DND-41 (cell line): Measurements from ENCODE around the gene SFMBT2.

Source experiments
- ATAC-seq: fragments of 200-7000 bp; cut with Tn5 transposase; 3 replicates; pipeline ENCODE4 v1.9.1; 2021; ENCODE audit warnings: low read depth; ENCODE audit not compliant: insufficient read depth
- DNase-seq: peaks from one replicate; pipeline ENCODE4 v3.0.0-alpha.2; 2020
- H2AFZ ChIP-seq: 2 replicates; pipeline ENCODE4 v1.6.0; 2012; ENCODE audit warnings: low read depth, low read length
- H3K27ac ChIP-seq: 2 replicates; pipeline ENCODE4 v1.5.1; 2012; ENCODE audit warnings: low read length, inconsistent platforms
- H3K27me3 ChIP-seq: fragments of 200-600 bp; sonication (generic); 2 replicates; pipeline ENCODE4 v1.6.0; 2012; ENCODE audit warnings: low read length, mild to moderate bottlenecking, inconsistent platforms; ENCODE audit not compliant: insufficient read depth, poor library complexity
- H3K36me3 ChIP-seq: 2 replicates; pipeline ENCODE4 v1.5.1; 2012; ENCODE audit warnings: low read length, inconsistent platforms; ENCODE audit not compliant: insufficient read depth
- H3K4me1 ChIP-seq: 2 replicates; pipeline ENCODE4 v1.5.1; 2012; ENCODE audit warnings: mild to moderate bottlenecking, low read length; ENCODE audit not compliant: insufficient read depth
- H3K4me2 ChIP-seq: 2 replicates; pipeline ENCODE4 v1.6.0; 2012; ENCODE audit warnings: mild to moderate bottlenecking, moderate library complexity, low read length, inconsistent platforms; ENCODE audit not compliant: insufficient read depth
- H3K4me3 ChIP-seq, 2 experiments: fragments of 200-600 bp in 1 of 2; shearing (Covaris generic) in 1 of 2; 2 replicates each; pipeline ENCODE4 v1.5.1; 2012 to 2016; ENCODE audit warnings: inconsistent platforms in 2 of 2, low read length in 2 of 2, mild to moderate bottlenecking in 2 of 2, low read depth in 1 of 2, moderate library complexity in 1 of 2
- H3K79me2 ChIP-seq: 2 replicates; pipeline ENCODE4 v1.6.0; 2012; ENCODE audit warnings: low read length, inconsistent platforms; ENCODE audit not compliant: insufficient read depth
- H3K9ac ChIP-seq: 2 replicates; pipeline ENCODE4 v1.6.0; 2012; ENCODE audit warnings: low read depth, mild to moderate bottlenecking, inconsistent platforms, low read length, moderate library complexity
- H3K9me3 ChIP-seq: 2 replicates; pipeline ENCODE4 v1.5.1; 2012; ENCODE audit warnings: low read length, moderate library complexity, mild to moderate bottlenecking, inconsistent platforms; ENCODE audit not compliant: insufficient read depth, severe bottlenecking
- H4K20me1 ChIP-seq: 2 replicates; pipeline ENCODE4 v1.6.0; 2012; ENCODE audit warnings: low read length; ENCODE audit not compliant: insufficient read depth
- EZH2 ChIP-seq: IDR thresholded peaks from 3 replicates; pipeline ENCODE4 v1.6.1; 2012; ENCODE audit warnings: borderline replicate concordance, low read depth, mild to moderate bottlenecking, moderate library complexity, low read length, inconsistent platforms; ENCODE audit not compliant: severe bottlenecking
- TF ChIP-seq, protein P1 (sequence below): IDR thresholded peaks from 2 replicates; pipeline ENCODE4 v1.5.1; 2012; ENCODE audit warnings: borderline replicate concordance, low read length, moderate library complexity, mild to moderate bottlenecking; ENCODE audit not compliant: poor library complexity, severe bottlenecking; ENCODE audit errors: extremely low read depth

The SFMBT2 gene

DNA sequence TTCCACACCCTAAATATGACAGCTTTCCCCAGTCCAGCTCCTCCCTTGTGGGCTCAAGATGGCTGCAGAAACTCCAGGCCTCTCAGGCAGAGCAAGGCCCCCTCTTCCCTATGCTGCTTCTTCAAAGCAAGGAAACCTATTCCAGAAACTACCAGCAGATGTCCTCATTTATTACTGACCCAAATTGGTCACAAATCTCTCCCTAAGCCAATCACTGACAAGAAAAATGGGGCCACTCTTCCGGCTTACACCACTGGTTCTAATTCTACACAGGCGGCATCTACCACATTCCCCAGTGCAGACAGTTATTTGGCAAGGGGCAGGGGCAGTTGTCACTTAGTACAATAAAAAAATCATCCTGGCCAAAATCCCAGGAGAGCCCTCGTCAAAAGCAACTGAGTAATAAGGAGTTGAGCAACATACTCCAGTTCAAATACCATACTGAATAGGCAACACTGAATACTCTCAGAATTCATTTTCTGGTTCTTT lies 150.4 kb downstream of the SFMBT2 start:
- ATAC-seq (peak; percentile 32), DNase-seq (peak; percentile 26)
- Histone ChIP-seq H3K9ac (no peak overlapping the region), H2AFZ (no peak overlapping the region), H3K9me3 (no peaks in the 10 kb centered on the region), H3K4me1 (peaks cover 53% of the 10 kb centered on the region), H4K20me1 (peaks cover 32% of the 10 kb centered on the region), H3K4me2 (no peak overlapping the region), H3K27ac (peak overlapping the region; percentile 66; the same call in 1 of the 2 replicates), H3K27me3 (no peaks in the 10 kb centered on the region), H3K4me3 (no peak overlapping the region), H3K79me2 (peaks cover 71% of the 10 kb centered on the region), H3K36me3 (peaks cover 64% of the 10 kb centered on the region)
- TF ChIP-seq EZH2: no peak
- TF ChIP-seq, protein P1, sequence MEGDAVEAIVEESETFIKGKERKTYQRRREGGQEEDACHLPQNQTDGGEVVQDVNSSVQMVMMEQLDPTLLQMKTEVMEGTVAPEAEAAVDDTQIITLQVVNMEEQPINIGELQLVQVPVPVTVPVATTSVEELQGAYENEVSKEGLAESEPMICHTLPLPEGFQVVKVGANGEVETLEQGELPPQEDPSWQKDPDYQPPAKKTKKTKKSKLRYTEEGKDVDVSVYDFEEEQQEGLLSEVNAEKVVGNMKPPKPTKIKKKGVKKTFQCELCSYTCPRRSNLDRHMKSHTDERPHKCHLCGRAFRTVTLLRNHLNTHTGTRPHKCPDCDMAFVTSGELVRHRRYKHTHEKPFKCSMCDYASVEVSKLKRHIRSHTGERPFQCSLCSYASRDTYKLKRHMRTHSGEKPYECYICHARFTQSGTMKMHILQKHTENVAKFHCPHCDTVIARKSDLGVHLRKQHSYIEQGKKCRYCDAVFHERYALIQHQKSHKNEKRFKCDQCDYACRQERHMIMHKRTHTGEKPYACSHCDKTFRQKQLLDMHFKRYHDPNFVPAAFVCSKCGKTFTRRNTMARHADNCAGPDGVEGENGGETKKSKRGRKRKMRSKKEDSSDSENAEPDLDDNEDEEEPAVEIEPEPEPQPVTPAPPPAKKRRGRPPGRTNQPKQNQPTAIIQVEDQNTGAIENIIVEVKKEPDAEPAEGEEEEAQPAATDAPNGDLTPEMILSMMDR: peak; percentile 75

DNA sequence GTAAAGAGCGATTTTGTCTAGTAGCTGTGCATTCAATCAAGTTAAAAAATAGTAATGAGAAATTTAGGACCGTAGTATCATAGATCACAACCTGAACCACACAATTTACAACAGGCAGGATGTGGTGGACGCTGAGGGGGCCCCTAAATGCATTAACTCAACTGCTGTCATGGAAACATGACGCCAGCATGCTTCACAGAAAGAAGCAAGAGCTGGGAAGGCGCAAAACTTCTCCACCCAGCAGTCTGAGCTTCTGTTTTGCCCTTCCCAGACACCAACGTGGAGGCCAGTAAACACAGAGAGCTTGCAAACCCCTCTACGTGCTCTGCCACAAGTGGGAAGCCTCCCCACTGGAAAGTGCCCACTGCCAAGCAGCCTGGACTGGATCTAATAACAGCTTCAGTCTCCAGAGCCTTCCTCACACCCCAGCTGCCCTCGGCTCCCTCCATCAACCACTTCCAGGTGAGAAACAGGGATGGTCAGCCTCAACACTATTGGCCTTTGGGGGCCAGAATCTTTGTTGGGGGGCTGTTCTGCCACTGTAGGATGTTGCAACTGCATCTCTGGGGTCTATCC lies 151.8 kb downstream of the SFMBT2 start:
- TF ChIP-seq EZH2: no peak
- TF ChIP-seq, protein P1: no peak
- Histone ChIP-seq H3K36me3 (peaks cover 70% of the 10 kb centered on the region), H3K79me2 (peaks cover 73% of the 10 kb centered on the region), H3K27ac (peak overlapping the region; percentile 66), H2AFZ (no peak overlapping the region), H3K4me2 (peak overlapping the region; percentile 28), H3K9me3 (no peaks in the 10 kb centered on the region), H3K4me1 (peaks cover 53% of the 10 kb centered on the region), H3K27me3 (no peaks in the 10 kb centered on the region), H4K20me1 (peaks cover 31% of the 10 kb centered on the region), H3K9ac (no peak overlapping the region), H3K4me3 (no peak overlapping the region)
- ATAC-seq: peak; percentile 88
- DNase-seq: peak; percentile 83

DNA sequence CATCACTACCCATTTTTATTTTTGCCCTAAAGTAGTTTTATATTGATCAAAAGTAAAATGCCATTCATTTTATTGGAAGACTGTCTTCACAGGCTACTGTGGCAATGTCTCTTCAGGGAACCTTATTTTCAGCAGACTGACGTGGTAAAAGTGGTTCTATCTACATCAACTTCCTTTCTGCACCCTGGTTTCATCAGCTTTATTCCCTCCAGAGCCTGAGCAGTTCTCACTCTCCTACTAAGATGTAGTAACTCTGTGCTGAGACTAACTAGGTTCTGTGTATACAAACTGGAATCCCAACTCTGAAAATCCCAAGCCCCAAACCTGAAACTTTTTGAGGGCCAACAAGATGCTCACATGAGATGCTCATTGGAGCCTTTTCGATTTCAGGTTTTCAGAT lies 155.3 kb downstream of the SFMBT2 start:
- Histone ChIP-seq H3K4me1 (peaks cover 34% of the 10 kb centered on the region), H3K4me3 (no peak overlapping the region), H3K4me2 (no peak overlapping the region), H3K79me2 (peaks cover 70% of the 10 kb centered on the region), H3K36me3 (peaks cover 74% of the 10 kb centered on the region), H3K27me3 (no peaks in the 10 kb centered on the region), H4K20me1 (peaks cover 39% of the 10 kb centered on the region), H3K9me3 (no peaks in the 10 kb centered on the region), H3K9ac (no peak overlapping the region), H3K27ac (peak overlapping the region; percentile 29; the same call in 1 of the 2 replicates), H2AFZ (no peak overlapping the region)
- no peak for ATAC-seq
- DNase-seq: no peak
- no peak for TF ChIP-seq EZH2
- TF ChIP-seq, protein P1: no peak
